HG03066 (cell line): ENCODE data around the gene VEPH1.

ENCODE experiments used
- ATAC-seq: cut with Tn5 transposase; IDR thresholded peaks from one replicate; pipeline ENCODE4 v1.9.1; 2021; ENCODE audit warnings: low read depth; ENCODE audit not compliant: unreplicated experiment

Gene VEPH1

DNA sequence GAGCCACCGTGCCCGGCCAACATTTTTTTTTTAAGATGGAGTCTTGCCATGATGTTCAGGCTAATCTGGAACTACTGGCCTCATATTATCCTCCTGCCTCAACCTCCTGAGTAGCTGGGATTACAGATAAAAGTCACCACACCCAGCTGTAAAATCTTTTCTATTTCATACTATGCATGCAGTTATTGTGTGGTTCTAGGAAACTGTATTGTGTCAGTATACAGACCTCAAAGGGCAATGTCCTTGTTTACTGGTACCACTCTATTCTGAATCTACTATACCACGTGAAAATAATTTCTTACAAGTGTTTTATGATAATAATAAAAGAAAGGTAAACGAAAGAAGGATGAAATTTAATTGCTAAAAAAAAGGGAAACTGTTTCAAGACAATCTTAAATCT, 190.0 kb downstream of the VEPH1 start:
- ATAC-seq: no peak

- ATAC-seq: no peak
Observed at GRCh38 chr3:157312376-157312745, 190.9 kb downstream of the VEPH1 start.

GRCh38 chr3:157311633-157312375, 191.4 kb downstream of the VEPH1 start:
- no peak for ATAC-seq

GRCh38 chr3:157310329-157311052, 192.7 kb downstream of the VEPH1 start:
- no peak for ATAC-seq

DNA sequence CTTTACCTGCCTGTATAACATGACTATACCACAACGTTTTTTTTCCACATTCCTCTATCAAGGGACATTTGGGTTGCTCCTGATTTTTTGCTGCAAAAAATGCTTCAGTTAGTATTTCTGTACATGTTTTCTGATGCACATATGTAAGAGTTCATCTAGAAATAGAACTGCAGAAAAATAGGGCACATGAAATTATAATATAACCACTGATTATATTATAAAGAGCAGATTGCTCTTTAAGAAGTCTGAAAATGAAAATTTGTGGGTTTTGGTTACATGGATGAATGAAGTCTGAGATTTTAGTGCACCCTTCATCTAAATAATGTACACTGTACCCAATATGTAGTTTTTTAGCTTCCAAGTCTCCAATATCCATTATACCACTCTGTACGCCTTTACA, 196.7 kb downstream of the VEPH1 start:
- no peak for ATAC-seq

GRCh38 chr3:157305392-157305791, 197.8 kb downstream of the VEPH1 start:
- ATAC-seq: no peak

- ATAC-seq: no peak
Observed at GRCh38 chr3:157301755-157302154, 201.5 kb downstream of the VEPH1 start.

- ATAC-seq: no peak
Observed at GRCh38 chr3:157300981-157301663, 202.1 kb downstream of the VEPH1 start.

- no peak for ATAC-seq
Observed at GRCh38 chr3:157300094-157300493, 203.1 kb downstream of the VEPH1 start.

DNA sequence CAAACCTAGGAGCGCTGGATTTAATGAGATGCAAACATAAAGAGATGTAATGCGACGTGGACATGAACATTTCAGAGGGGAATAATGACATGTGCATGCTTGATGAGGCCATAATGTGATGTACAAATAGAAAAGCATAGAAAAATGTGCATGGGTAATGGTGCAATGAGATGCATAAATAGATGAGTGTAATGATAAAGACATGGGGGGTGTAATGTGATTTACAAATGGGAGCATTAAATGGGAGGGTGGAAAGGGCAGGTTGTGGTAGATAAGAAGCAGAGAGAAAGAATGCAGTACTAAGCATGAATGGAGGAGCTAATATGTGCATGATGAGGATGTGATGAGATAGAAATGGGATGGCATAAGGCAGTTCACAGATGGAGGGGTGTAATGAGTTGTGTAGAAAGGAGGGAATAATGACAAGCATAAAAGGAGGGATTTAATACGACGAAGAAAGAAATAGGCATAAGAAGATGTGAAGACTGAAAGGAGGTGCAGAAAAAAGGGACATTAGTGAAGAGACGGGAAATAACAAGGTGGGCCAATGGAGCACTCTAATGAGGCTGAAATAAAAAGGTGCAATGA, 205.8 kb downstream of the VEPH1 start:
- ATAC-seq: no peak

DNA sequence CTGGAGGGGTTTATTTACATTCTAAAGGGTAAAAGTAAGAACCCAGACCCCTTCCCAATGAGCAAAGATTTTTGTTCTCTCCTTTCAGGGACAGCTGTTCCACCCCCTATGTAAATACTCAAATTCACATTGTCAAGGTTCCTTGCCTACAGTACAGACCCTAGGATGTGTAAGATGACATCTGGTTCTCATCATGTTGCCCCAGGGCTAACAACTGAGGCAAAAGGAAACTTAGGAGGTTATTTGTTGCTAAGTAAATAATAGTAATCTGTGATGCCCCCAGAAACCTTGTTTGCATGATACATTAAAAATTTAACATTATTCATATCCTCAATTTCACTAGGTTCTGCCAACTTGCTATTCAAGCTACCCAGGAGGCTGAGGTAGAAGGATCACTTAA, 208.3 kb downstream of the VEPH1 start:
- ATAC-seq: no peak

GRCh38 chr3:157294491-157294890, 208.7 kb downstream of the VEPH1 start:
- no peak for ATAC-seq

- ATAC-seq: no peak
Observed at GRCh38 chr3:157290766-157291165, 212.4 kb downstream of the VEPH1 start.

GRCh38 chr3:157285966-157286365, 217.2 kb downstream of the VEPH1 start:
- no peak for ATAC-seq

DNA sequence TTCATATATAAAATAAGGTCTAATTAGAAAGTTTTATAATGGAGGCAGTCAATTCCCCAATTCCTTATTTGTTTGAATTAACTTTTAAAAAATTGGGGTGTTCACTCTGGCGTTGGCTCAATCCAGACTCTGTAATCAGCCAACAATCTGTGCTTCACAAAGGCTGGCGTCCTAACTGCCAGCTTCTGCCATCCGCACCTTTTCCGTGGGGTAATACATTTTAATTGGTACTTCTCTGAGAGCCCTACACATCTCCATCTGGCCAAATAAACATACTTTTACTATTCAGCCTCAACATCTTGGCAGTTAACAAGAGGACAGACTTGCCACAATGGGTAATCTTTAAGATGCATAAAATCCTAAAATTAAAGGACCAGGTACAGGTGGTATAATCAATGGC, 218.1 kb downstream of the VEPH1 start:
- ATAC-seq: no peak

GRCh38 chr3:157284688-157285087, 218.5 kb downstream of the VEPH1 start:
- ATAC-seq: no peak

DNA sequence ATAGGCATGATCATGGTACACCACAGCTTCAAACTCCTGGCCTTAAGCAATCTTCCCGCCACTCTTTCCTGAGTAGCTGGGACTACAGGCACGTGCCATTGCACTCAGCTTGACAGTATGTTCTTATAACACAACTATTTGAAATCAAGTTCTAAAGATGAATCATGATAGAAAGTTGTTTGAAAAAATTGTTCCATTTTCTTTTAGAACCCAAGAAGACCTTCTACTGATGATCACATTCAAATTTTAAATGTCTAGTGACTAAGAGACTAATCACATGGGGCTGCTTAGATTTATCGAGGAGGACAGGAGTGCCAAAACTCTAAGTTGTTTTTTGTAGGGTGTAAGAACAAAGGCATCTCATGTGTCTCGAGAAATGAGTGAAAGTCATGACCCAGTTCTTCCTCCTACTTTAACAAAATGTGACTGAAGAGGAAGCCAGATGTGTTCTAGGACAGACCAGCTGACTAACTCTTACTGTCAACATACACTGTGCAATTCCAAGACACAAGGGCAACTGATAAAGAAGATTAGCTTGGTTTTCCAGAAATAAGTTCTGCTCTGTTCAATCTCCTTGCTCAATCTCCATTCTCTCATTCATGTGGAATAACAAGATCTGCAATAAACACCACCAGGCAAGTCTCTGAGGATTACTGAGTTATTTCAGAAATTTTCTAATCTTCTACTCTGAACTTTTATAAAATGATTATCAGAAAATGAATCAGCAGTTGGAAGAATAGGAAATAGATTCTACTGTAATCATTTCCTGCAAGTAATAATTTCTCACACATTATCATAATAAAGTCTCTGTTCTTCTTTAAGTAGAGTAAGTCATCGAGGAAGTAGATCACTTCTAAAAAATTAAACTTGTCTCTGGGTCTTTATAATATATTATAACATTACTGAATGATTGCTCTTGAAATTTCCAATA, 220.7 kb downstream of the VEPH1 start:
- no peak for ATAC-seq

DNA sequence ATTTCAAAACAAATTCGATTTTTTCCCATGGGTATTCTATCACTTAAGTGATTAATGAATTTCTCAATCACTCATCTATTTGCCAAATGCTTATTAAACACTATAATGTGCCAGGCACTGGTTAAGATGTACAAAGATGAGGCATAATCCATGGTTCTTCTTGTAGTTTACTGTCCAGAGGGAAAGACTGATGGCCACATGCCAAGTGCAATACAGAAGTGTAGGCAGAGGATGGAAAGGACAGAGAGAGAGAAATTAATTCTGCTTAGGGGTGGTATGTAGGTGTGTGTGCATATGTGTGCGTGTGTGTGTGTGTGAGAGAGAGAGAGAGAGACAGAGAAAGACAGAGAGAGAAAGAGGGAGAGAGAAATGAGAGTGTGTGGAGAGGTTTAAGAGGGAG, 222.4 kb downstream of the VEPH1 start:
- ATAC-seq: no peak

DNA sequence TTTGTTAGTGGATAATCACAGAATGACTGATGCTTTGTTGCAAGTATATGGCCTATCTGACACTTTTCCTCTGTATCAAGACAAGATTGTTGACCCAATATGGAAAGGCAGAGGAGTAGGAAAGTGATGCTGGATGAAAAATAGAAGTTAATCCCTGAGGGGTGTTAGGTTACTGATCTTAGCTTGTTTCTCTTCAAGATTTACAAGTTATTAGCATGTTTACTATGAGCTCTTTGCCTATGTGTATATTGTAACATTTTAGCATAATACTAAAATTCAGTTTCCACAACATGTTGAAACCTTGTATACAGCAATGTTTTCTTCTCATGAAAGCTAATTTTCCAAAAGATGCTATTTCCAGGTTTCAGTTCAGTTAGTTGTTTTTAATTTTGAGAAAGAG, 222.9 kb downstream of the VEPH1 start:
- no peak for ATAC-seq

GRCh38 chr3:157279237-157279636, 224.0 kb downstream of the VEPH1 start:
- no peak for ATAC-seq
